Measurements from ENCODE around the gene TCEA3. TPM values are rescaled to one million over a fixed set of nuclear protein-coding genes. Genes with fewer than 3 reads are reported as not detected.

Gene TCEA3
- total and polyA plus RNA-seq, 9 donors = 42.0 to 153 (median 73.8) TPM

GRCh38 chr1:23402286-23403037 lies 22.1 kb downstream of the TCEA3 start:
- Histone ChIP-seq H3K4me1 (ENCODE audit: insufficient read depth) (peaks cover 9% of the 10 kb centered on the region), H3K9me3 (no peaks in the 10 kb centered on the region), H3K27ac (peak overlapping the region in 1 of 2 donors; percentile 49), H3K36me3 (no peaks in the 10 kb centered on the region), H3K27me3 (no peaks in the 10 kb centered on the region), H3K4me3 (no peak overlapping the region)
- no peak for DNase-seq
- WGBS, 3 donors = 80 to 85% (median 81%) methylated on average over 11 of the region's 11 CpGs
- TF ChIP-seq CTCF (IDR thresholded peaks at IDR 0.05) = no peak
- TF ChIP-seq POLR2A (IDR thresholded peaks at IDR 0.05) = no peak
- TF ChIP-seq EP300 (IDR thresholded peaks at IDR 0.05) = no peak
- intact Hi-C loops (cut with DNase I) = loop anchor here in 1 of 4 donors (10.0 kb wide), 1 partner anchor 58 kb away; the partner anchor contains the start of gene HNRNPR

DNA sequence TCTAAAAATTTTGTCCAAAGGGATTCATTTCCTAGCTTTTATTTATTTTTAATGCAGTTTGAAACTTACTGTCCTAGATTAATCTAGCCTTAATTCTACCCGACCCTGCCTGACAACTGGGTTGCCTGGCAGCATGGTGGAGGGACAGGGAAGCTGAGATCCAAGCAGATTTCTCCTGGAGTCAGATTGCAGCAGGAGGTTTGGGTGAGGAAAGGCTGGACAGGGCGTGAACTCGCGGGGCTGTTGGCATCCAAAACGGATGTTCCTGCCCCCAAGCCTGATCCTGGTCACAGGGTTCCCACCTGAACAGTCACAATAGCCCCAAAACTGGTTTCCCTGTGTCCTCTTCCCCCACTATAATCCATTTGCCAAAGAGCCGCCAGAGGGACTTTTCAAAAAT lies 23.2 kb downstream of the TCEA3 start:
- peak in 1 of 5 donors; percentile 16 for DNase-seq
- Histone ChIP-seq H3K27me3 (no peaks in the 10 kb centered on the region), H3K4me3 (no peak overlapping the region), H3K27ac (peak overlapping the region in 1 of 2 donors; percentile 34), H3K4me1 (ENCODE audit: insufficient read depth) (peaks cover 8% of the 10 kb centered on the region), H3K36me3 (no peaks in the 10 kb centered on the region), H3K9me3 (no peaks in the 10 kb centered on the region)
- no peak for TF ChIP-seq CTCF (IDR thresholded peaks at IDR 0.05)
- no peak for TF ChIP-seq POLR2A (IDR thresholded peaks at IDR 0.05)
- no peak for TF ChIP-seq EP300 (IDR thresholded peaks at IDR 0.05)
- WGBS, 3 donors = 71 to 79% (median 73%) methylated on average over 6 of the region's 6 CpGs
- intact Hi-C loops (cut with DNase I) = loop anchor here in 1 of 4 donors (10.0 kb wide), 1 partner anchor 57 kb away; the partner anchor contains the start of gene HNRNPR

- no peak overlapping the region for H3K4me3 ChIP-seq
- DNase-seq = peak in 2 of 5 donors; percentile 33 to 79
- H3K4me1 ChIP-seq (ENCODE audit: insufficient read depth) = peaks cover 8% of the 10 kb centered on the region
- intact Hi-C loops (cut with DNase I) = loop anchor here in 1 of 4 donors (10.0 kb wide), 1 partner anchor 56 kb away; the partner anchor contains the start of gene HNRNPR
- WGBS, 3 donors = 71 to 84% (median 80%) methylated on average over 5 of the region's 5 CpGs
- H3K9me3 ChIP-seq = no peaks in the 10 kb centered on the region
- no peak for TF ChIP-seq CTCF (IDR thresholded peaks at IDR 0.05)
- TF ChIP-seq EP300 (IDR thresholded peaks at IDR 0.05) = no peak
- TF ChIP-seq POLR2A (IDR thresholded peaks at IDR 0.05) = no peak
- no peaks in the 10 kb centered on the region for H3K36me3 ChIP-seq
- no peaks in the 10 kb centered on the region for H3K27me3 ChIP-seq
- H3K27ac ChIP-seq = peak overlapping the region in 1 of 2 donors; percentile 34
Observed at GRCh38 chr1:23400324-23401114, 24.0 kb downstream of the TCEA3 start.

GRCh38 chr1:23399229-23399628 lies 25.3 kb downstream of the TCEA3 start:
- H3K9me3 ChIP-seq = no peaks in the 10 kb centered on the region
- WGBS, 3 donors = 93 to 98% (median 97%) methylated on average over 1 of the region's 1 CpG
- H3K4me3 ChIP-seq = no peak overlapping the region
- intact Hi-C loops (cut with DNase I) = no loop called here
- DNase-seq = no peak
- H3K27ac ChIP-seq = no peak overlapping the region
- TF ChIP-seq EP300 (IDR thresholded peaks at IDR 0.05) = no peak
- no peak for TF ChIP-seq CTCF (IDR thresholded peaks at IDR 0.05)
- TF ChIP-seq POLR2A (IDR thresholded peaks at IDR 0.05) = no peak
- no peaks in the 10 kb centered on the region for H3K27me3 ChIP-seq
- H3K36me3 ChIP-seq = no peaks in the 10 kb centered on the region
- peaks cover 11% of the 10 kb centered on the region for H3K4me1 ChIP-seq (ENCODE audit: insufficient read depth)

All from ovary (tissue), 9 donors.